GM12878 (cell line): Measurements from ENCODE around the gene DMRT1. TPM values are rescaled to one million over a fixed set of nuclear protein-coding genes. Genes with fewer than 3 reads are reported as not detected.

Experiments
- ATAC-seq: fragments of 200-7000 bp; cut with Tn5 transposase; 3 replicates; pipeline ENCODE4 v1.9.1; 2020; ENCODE audit warnings: mild to moderate bottlenecking, moderate library complexity
- BruUV-seq: library from RNA; stranded (reverse); fragments of 400-500 nt; replicated peaks from 2 replicates; lab custom pipeline; 2021; lab: Mats Ljungman, UMichigan
- CTCF ChIA-PET: fragments of 300-600 bp; sonication (Branson Sonifier 250); formaldehyde crosslinking; extraction: SDS; loops from one replicate; lab custom pipeline; 2021; ENCODE audit warnings: inconsistent platforms; lab: Yijun Ruan, JAX
- POLR2A ChIA-PET: fragments of 350-600 bp; formaldehyde crosslinking; extraction: SDS; loops from one replicate; lab custom pipeline; 2021; ENCODE audit warnings: inconsistent platforms; lab: Charles Lee
- RAD21 ChIA-PET: fragments of 300-600 bp; sonication (Branson Sonifier 250); formaldehyde crosslinking; loops from one replicate; lab custom pipeline; 2023; ENCODE audit warnings: antibody characterized with exemption; ENCODE audit not compliant: unreplicated experiment; lab: Charles Lee
- SMC1A ChIA-PET: fragments of 300-600 bp; sonication (Branson Sonifier 250); formaldehyde crosslinking; loops from one replicate; lab custom pipeline; 2023; ENCODE audit not compliant: unreplicated experiment, uncharacterized antibody; lab: Charles Lee
- DNase-seq: peaks from one replicate; pipeline ENCODE4 v3.0.0-alpha.2; 2011; ENCODE audit warnings: low read depth, low spot score
- FAIRE-seq: peaks from 3 replicates; lab custom pipeline; 2011; peaks lifted over from hg19 to GRCh38; lab: Jason Lieb, UNC
- H2AFZ ChIP-seq: 2 replicates; pipeline ENCODE4 v1.6.0; 2011; ENCODE audit warnings: low read depth, low read length, control low read depth; ENCODE audit not compliant: control insufficient read depth
- H3K27ac ChIP-seq: 2 replicates; pipeline ENCODE4 v1.5.1; 2011; ENCODE audit warnings: control low read depth; ENCODE audit not compliant: control insufficient read depth, insufficient read depth
- H3K27me3 ChIP-seq, 2 experiments: replicated peaks in 1 of 2; 2 replicates each; pipeline versions ENCODE4 v1.6.0 to v1.6.1; 2011; ENCODE audit warnings: low read length in 1 of 2; ENCODE audit not compliant: control insufficient read depth in 2 of 2, insufficient read depth in 2 of 2
- H3K36me3 ChIP-seq, 2 experiments: 2 replicates each; pipeline ENCODE4 v1.5.1; 2011; ENCODE audit warnings: low read length in 1 of 2; ENCODE audit not compliant: control insufficient read depth in 2 of 2, insufficient read depth in 2 of 2
- H3K4me1 ChIP-seq: 2 replicates; pipeline ENCODE4 v1.6.1; 2011; ENCODE audit warnings: mild to moderate bottlenecking, low read length, moderate library complexity, mixed read lengths; ENCODE audit not compliant: control insufficient read depth, insufficient read depth
- H3K4me2 ChIP-seq: 2 replicates; pipeline ENCODE4 v1.6.0; 2011; ENCODE audit warnings: control low read depth; ENCODE audit not compliant: control insufficient read depth, insufficient read depth
- H3K4me3 ChIP-seq: fragments of 200-600 bp; sonication (generic); 2 replicates; pipeline ENCODE4 v1.5.1; 2016
- H3K79me2 ChIP-seq: 2 replicates; pipeline ENCODE4 v1.6.0; 2011; ENCODE audit warnings: low read length; ENCODE audit not compliant: control insufficient read depth, insufficient read depth
- H3K9ac ChIP-seq: 2 replicates; pipeline ENCODE4 v1.8.0; 2011; ENCODE audit warnings: low read length, control low read depth, mixed read lengths; ENCODE audit not compliant: control insufficient read depth, insufficient read depth
- H3K9me3 ChIP-seq: replicated peaks from 3 replicates; pipeline ENCODE4 v1.5.1; 2011; ENCODE audit warnings: mild to moderate bottlenecking, low read length; ENCODE audit not compliant: control insufficient read depth, insufficient read depth
- H4K20me1 ChIP-seq: 2 replicates; pipeline ENCODE4 v1.6.0; 2011; ENCODE audit not compliant: control insufficient read depth, insufficient read depth
- BMI1 ChIP-seq: fragments of 450-650 bp; IDR thresholded peaks from 2 replicates; pipeline ENCODE4 v1.6.1; 2016; ENCODE audit warnings: mild to moderate bottlenecking, moderate library complexity, borderline replicate concordance
- CEBPB ChIP-seq, 2 experiments: fragments of 150-350 bp in 1 of 2; IDR thresholded peaks; 2 replicates each; pipeline ENCODE4 v1.6.1; 2012 to 2014; ENCODE audit warnings: low read depth in 2 of 2, low read length in 2 of 2, borderline replicate concordance in 1 of 2, inconsistent platforms in 1 of 2
- CHD1 ChIP-seq: IDR thresholded peaks from 2 replicates; pipeline ENCODE4 v1.6.1; 2012; ENCODE audit warnings: low read depth, low read length, improper control_type of control experiment
- CREM ChIP-seq: IDR thresholded peaks from 2 replicates; pipeline ENCODE4 v1.6.1; 2014; ENCODE audit warnings: antibody characterized with exemption, low read depth
- E2F8 ChIP-seq: fragments of 450-650 bp; IDR thresholded peaks from 2 replicates; pipeline ENCODE4 v1.6.1; 2018; ENCODE audit warnings: mild to moderate bottlenecking, low read depth, moderate library complexity; ENCODE audit not compliant: partially characterized antibody
- IRF3 ChIP-seq: fragments of 450-650 bp; IDR thresholded peaks from 2 replicates; pipeline ENCODE4 v1.6.1; 2014; ENCODE audit warnings: mild to moderate bottlenecking
- MYB ChIP-seq: fragments of 150-350 bp; IDR thresholded peaks from 2 replicates; pipeline ENCODE4 v1.6.1; 2014; ENCODE audit warnings: mild to moderate bottlenecking, low read depth, low read length, borderline replicate concordance
- NR2F1 ChIP-seq: fragments of 450-650 bp; conservative IDR thresholded peaks from 2 replicates; pipeline ENCODE4 v1.6.1; 2017; ENCODE audit warnings: mild to moderate bottlenecking
- PAX5 ChIP-seq: IDR thresholded peaks from 2 replicates; pipeline ENCODE4 v1.6.1; 2011; ENCODE audit warnings: low read depth, low read length, borderline replicate concordance
- POLR2A ChIP-seq: IDR thresholded peaks from 2 replicates; pipeline ENCODE4 v1.6.1; 2011; ENCODE audit warnings: low read depth, mild to moderate bottlenecking, low read length
- RB1 ChIP-seq: fragments of 450-650 bp; formaldehyde crosslinking; IDR thresholded peaks from 2 replicates; pipeline ENCODE4 v1.6.1; 2017; ENCODE audit warnings: mild to moderate bottlenecking, borderline replicate concordance
- SIX5 ChIP-seq: IDR thresholded peaks from 2 replicates; pipeline ENCODE4 v1.6.1; 2011; ENCODE audit warnings: mild to moderate bottlenecking, low read depth, low read length, moderate library complexity; ENCODE audit not compliant: severe bottlenecking
- SRF ChIP-seq, 2 experiments: IDR thresholded peaks; 2 replicates each; pipeline ENCODE4 v1.6.1; 2011; ENCODE audit warnings: low read depth in 2 of 2, low read length in 2 of 2, mild to moderate bottlenecking in 1 of 2, moderate library complexity in 1 of 2
- TCF12 ChIP-seq: IDR thresholded peaks from 2 replicates; pipeline ENCODE4 v1.6.1; 2011; ENCODE audit warnings: low read depth, mild to moderate bottlenecking, low read length
- ZBTB4 ChIP-seq: fragments of 450-650 bp; formaldehyde crosslinking; IDR thresholded peaks from 2 replicates; pipeline ENCODE4 v1.4.0; 2022; ENCODE audit warnings: mild to moderate bottlenecking, moderate library complexity
- ZNF217 ChIP-seq: fragments of 450-650 bp; IDR thresholded peaks from 2 replicates; pipeline ENCODE4 v1.6.1; 2017; ENCODE audit warnings: antibody characterized with exemption, mild to moderate bottlenecking
- ZNF622 ChIP-seq: fragments of 450-650 bp; IDR thresholded peaks from 2 replicates; pipeline ENCODE4 v1.6.1; 2017; ENCODE audit warnings: mild to moderate bottlenecking, inconsistent platforms
- WGBS: methylation state at CpG from one replicate; pipeline ENCODE4 v1.1.6; 2016; ENCODE audit warnings: low lambda C conversion rate; ENCODE audit not compliant: insufficient replicate concordance, insufficient coverage; ENCODE audit errors: missing lambda C conversion rate; 5-methylcytosine and 5-hydroxymethylcytosine counted together
- in situ Hi-C: fragments of 300-500 bp; cut with MboI; formaldehyde crosslinking; loops from 9 replicates; pipeline ENCODE4 v1.14.3; 2018; ENCODE audit warnings: mixed read lengths
- intact Hi-C: fragments of 100-400 bp; cut with micrococcal nuclease; formaldehyde crosslinking; loops from one replicate; pipeline ENCODE4 v1.14.2; 2022; ENCODE audit not compliant: unreplicated experiment
- polyA plus RNA-seq, 11 experiments: library from polyadenylated mRNA; depleted of rRNA in 4 of 11; unstranded in 6 of 11; stranded (reverse) in 5 of 11; fragments of >200 nt; fragmentation: Nextera tagmentation in 4 of 11; fragmentation: Illumina TruSeq in 1 of 11; extraction: Ambion mirVana in 4 of 11; extraction: Trizol in 1 of 11; gene quantifications; 1 replicate in 1 of 11; 2 replicates in 10 of 11; pipeline versions ENCODE4 v1.2.1 to v1.2.3, GENCODE V29; 2011 to 2016; ENCODE audit warnings: inconsistent platforms in 2 of 11, missing spikeins in 2 of 11, low read depth in 1 of 11
- total RNA-seq, 4 experiments: library from RNA; depleted of rRNA in 3 of 4; stranded (reverse); fragments of >200 nt in 3 of 4; fragmentation: Illumina TruSeq in 1 of 4; extraction: Trizol in 1 of 4; gene quantifications; 2 replicates each; pipeline versions ENCODE4 v1.2.1 to v1.2.3, GENCODE V29; 2013 to 2021

DMRT1 gene
- total and polyA plus RNA-seq, 10 of the 15 experiments (the other 5 are each of a cell fraction or from before 2014, with no cell fraction given): 0.06 to 1.9 (median 0.24) TPM

- Histone ChIP-seq H3K79me2 (no peaks in the 10 kb centered on the region), H3K27ac (no peak overlapping the region), H3K36me3 (no peaks in the 10 kb centered on the region), H3K4me2 (no peak overlapping the region), H3K4me3 (no peak overlapping the region), H3K9me3 (no peaks in the 10 kb centered on the region), H3K9ac (no peak overlapping the region), H3K27me3 (peaks cover 4 to 11% of the 10 kb centered on the region in 2 experiments), H2AFZ (no peak overlapping the region), H3K4me1 (no peaks in the 10 kb centered on the region; the same call in 1 of the 2 replicates), H4K20me1 (no peaks in the 10 kb centered on the region)
- POLR2A ChIA-PET: no interaction called here
- CTCF ChIA-PET: no interaction called here
- DNase-seq: no peak
- SMC1A ChIA-PET: no interaction called here
- RAD21 ChIA-PET: interaction anchor here (0.6 kb wide), 1 partner anchor 1437 kb away, joined by 3 read pairs; no protein-coding TSS in a partner anchor
- in situ Hi-C loops: no loop called here
- FAIRE-seq: no peak
- no TSS peak for BruUV-seq
- WGBS: 53% methylated on average over 6 of the region's 6 CpGs
- ATAC-seq: no peak
- intact Hi-C loops: no loop called here
- TF ChIP-seq ZNF622 (no peak), TCF12 (no peak), BMI1 (no peak), CHD1 (no peak), MYB (no peak), CEBPB (IDR thresholded peaks at IDR 0.05; ENCODE audit: borderline replicate concordance in 1 of 2, low read depth in 2 of 2, low read length in 2 of 2) (no peak), ZBTB4 (no peak), RB1 (no peak), POLR2A (no peak), CREM (no peak), E2F8 (no peak), ZNF217 (no peak), IRF3 (no peak), SIX5 (no peak), NR2F1 (no peak), SRF (IDR thresholded peaks at IDR 0.05; ENCODE audit: low read depth in 2 of 2, low read length in 2 of 2) (no peak), PAX5 (no peak)
Measured at GRCh38 chr9:905906-906305, 64.4 kb downstream of the DMRT1 start.
